SK-N-SH (cell line): ENCODE measurements around the gene MCTP2. TPM values are rescaled to one million over a fixed set of nuclear protein-coding genes. Genes with fewer than 3 reads are reported as not detected.

Experiments used
- CTCF ChIA-PET: fragments of 300-600, 350-600 bp; formaldehyde crosslinking; extraction: SDS; loops from one replicate; lab custom pipeline; 2021; lab: Yijun Ruan, JAX
- POLR2A ChIA-PET: fragments of 350-600 bp; sonication (Branson Sonifier 250); formaldehyde crosslinking; extraction: SDS; loops from one replicate; lab custom pipeline; 2020; ENCODE audit warnings: antibody characterized with exemption, inconsistent platforms; lab: Yijun Ruan, JAX
- DNase-seq: peaks from one replicate; pipeline ENCODE4 v3.0.0; 2012
- H2AFZ ChIP-seq: fragments of 200-600 bp; sonication (generic); 2 replicates; pipeline ENCODE4 v1.8.1; 2016; ENCODE audit warnings: antibody characterized with exemption, mild to moderate bottlenecking, low read depth
- H3F3A ChIP-seq: fragments of 200-600 bp; sonication (generic); replicated peaks from 2 replicates; pipeline ENCODE3; 2016; ENCODE audit warnings: antibody characterized with exemption, mild to moderate bottlenecking; ENCODE audit not compliant: insufficient read depth
- H3K27ac ChIP-seq, 2 experiments: fragments of 200-500 bp in 1 of 2; fragments of 200-600 bp in 1 of 2; sonication (Bioruptor generic) in 1 of 2; sonication (generic), shearing (Covaris generic) in 1 of 2; 2 replicates each; pipeline versions ENCODE4 v1.5.1 to v1.6.1; 2014 to 2016; ENCODE audit warnings: low read depth in 2 of 2, inconsistent platforms in 1 of 2, low read length in 1 of 2, mild to moderate bottlenecking in 1 of 2, mixed read lengths in 1 of 2
- H3K27me3 ChIP-seq: fragments of 200-600 bp; sonication (generic), shearing (Covaris generic); 2 replicates; pipeline ENCODE4 v1.6.1; 2016; ENCODE audit warnings: mixed run types; ENCODE audit not compliant: insufficient read depth
- H3K36me3 ChIP-seq, 2 experiments: fragments of 200-500 bp in 1 of 2; fragments of 200-600 bp in 1 of 2; sonication (Bioruptor generic) in 1 of 2; sonication (generic) in 1 of 2; replicated peaks in 1 of 2; 2 replicates each; pipeline versions ENCODE3 to v1.5.1; 2014 to 2016; ENCODE audit warnings: low read length in 1 of 2, mild to moderate bottlenecking in 1 of 2; ENCODE audit not compliant: insufficient read depth in 2 of 2, control insufficient read depth in 1 of 2
- H3K4me1 ChIP-seq, 2 experiments: fragments of 200-500 bp in 1 of 2; fragments of 200-600 bp in 1 of 2; sonication (Bioruptor generic) in 1 of 2; sonication (generic), shearing (Covaris generic) in 1 of 2; 2 replicates each; pipeline versions ENCODE4 v1.5.1 to v1.6.1; 2014 to 2016; ENCODE audit warnings: low read depth in 1 of 2, low read length in 1 of 2, mixed run types in 1 of 2; ENCODE audit not compliant: insufficient read depth in 2 of 2, control insufficient read depth in 1 of 2
- H3K4me2 ChIP-seq: fragments of 200-600 bp; sonication (generic), shearing (Covaris generic); 2 replicates; pipeline ENCODE4 v1.6.1; 2017; ENCODE audit warnings: mixed run types
- H3K4me3 ChIP-seq, 2 experiments: fragments of 200-500 bp in 1 of 2; fragments of 200-600 bp in 1 of 2; sonication (Bioruptor generic) in 1 of 2; sonication (generic), shearing (Covaris generic) in 1 of 2; 2 replicates each; pipeline versions ENCODE4 v1.5.1 to v1.8.1; 2014 to 2016; ENCODE audit warnings: low read depth in 2 of 2, inconsistent platforms in 1 of 2, low read length in 1 of 2, mild to moderate bottlenecking in 1 of 2, mixed read lengths in 1 of 2, moderate library complexity in 1 of 2
- H3K79me2 ChIP-seq: fragments of 200-600 bp; sonication (generic); 2 replicates; pipeline ENCODE4 v1.8.1; 2017; ENCODE audit warnings: mild to moderate bottlenecking; ENCODE audit not compliant: insufficient read depth
- H3K9ac ChIP-seq: fragments of 200-600 bp; sonication (generic); 2 replicates; pipeline ENCODE4 v1.6.1; 2017; ENCODE audit warnings: mixed run types
- H3K9me2 ChIP-seq: fragments of 200-600 bp; sonication (generic); 2 replicates; pipeline ENCODE4 v1.6.1; 2017; ENCODE audit warnings: mixed run types
- H3K9me3 ChIP-seq: fragments of 200-600 bp; sonication (generic); 2 replicates; pipeline ENCODE4 v1.6.1; 2017; ENCODE audit warnings: mixed run types, mild to moderate bottlenecking, moderate library complexity
- H4K20me1 ChIP-seq: fragments of 200-600 bp; sonication (generic); 2 replicates; pipeline ENCODE4 v1.6.1; 2017; ENCODE audit warnings: mild to moderate bottlenecking, mixed run types; ENCODE audit not compliant: insufficient read depth
- CTCF ChIP-seq: fragments of 200-600 bp; sonication (generic); IDR thresholded peaks from 2 replicates; pipeline ENCODE4 v1.6.1; 2017; ENCODE audit warnings: antibody characterized with exemption, mild to moderate bottlenecking, moderate library complexity
- EP300 ChIP-seq, 2 experiments: IDR thresholded peaks; 2 replicates each; pipeline versions ENCODE4 v1.4.0 to v1.6.1; 2012; ENCODE audit warnings: borderline replicate concordance in 1 of 2, low read depth in 1 of 2, low read length in 1 of 2
- EZH2phosphoT487 ChIP-seq: fragments of 200-600 bp; sonication (generic); IDR thresholded peaks from 2 replicates; pipeline ENCODE4 v1.6.1; 2017; ENCODE audit warnings: low read depth, mixed run types, mild to moderate bottlenecking, antibody characterized with exemption, moderate library complexity, borderline replicate concordance
- GABPA ChIP-seq: IDR thresholded peaks from 2 replicates; pipeline ENCODE4 v1.4.0; 2012; ENCODE audit warnings: low read depth, mild to moderate bottlenecking
- IRF3 ChIP-seq: fragments of 150-350 bp; IDR thresholded peaks from 2 replicates; pipeline ENCODE4 v1.6.1; 2016; ENCODE audit warnings: mild to moderate bottlenecking, low read depth, low read length
- JUND ChIP-seq: IDR thresholded peaks from 2 replicates; pipeline ENCODE4 v1.4.0; 2012
- MAX ChIP-seq: IDR thresholded peaks from 2 replicates; pipeline ENCODE4 v1.4.0; 2012; ENCODE audit warnings: low read depth
- MXI1 ChIP-seq: IDR thresholded peaks from 2 replicates; pipeline ENCODE4 v1.6.1; 2012; ENCODE audit warnings: mild to moderate bottlenecking, low read depth, low read length, improper control_type of control experiment
- NFIC ChIP-seq: IDR thresholded peaks from 2 replicates; pipeline ENCODE4 v1.4.0; 2012; ENCODE audit warnings: borderline replicate concordance
- PBX3 ChIP-seq: IDR thresholded peaks from 2 replicates; pipeline ENCODE4; 2012
- RAD21 ChIP-seq: IDR thresholded peaks from 2 replicates; pipeline ENCODE4 v1.6.1; 2012; ENCODE audit warnings: mild to moderate bottlenecking, low read length
- REST ChIP-seq: IDR thresholded peaks from 2 replicates; pipeline ENCODE4 v1.6.1; 2012; ENCODE audit warnings: mild to moderate bottlenecking, low read depth, low read length, moderate library complexity
- RFX5 ChIP-seq: IDR thresholded peaks from 2 replicates; pipeline ENCODE4 v1.6.1; 2012; ENCODE audit warnings: mild to moderate bottlenecking, improper control_type of control experiment, low read length
- RXRA ChIP-seq: IDR thresholded peaks from 2 replicates; pipeline ENCODE4 v1.4.0; 2012; ENCODE audit warnings: low read depth, mild to moderate bottlenecking, borderline replicate concordance
- SMC3 ChIP-seq: IDR thresholded peaks from 2 replicates; pipeline ENCODE4 v1.6.1; 2012; ENCODE audit warnings: low read depth, low read length, improper control_type of control experiment
- WGBS: methylation state at CpG from one replicate; pipeline ENCODE4 v1.1.6; 2017; ENCODE audit warnings: low lambda C conversion rate; 5-methylcytosine and 5-hydroxymethylcytosine counted together
- polyA plus RNA-seq, 3 experiments: library from polyadenylated mRNA; depleted of rRNA; stranded (reverse); fragments of >200 nt; gene quantifications; 2 replicates each; pipeline ENCODE4 v1.2.3, GENCODE V29; 2012

Gene MCTP2
- polyA plus RNA-seq, 1 of the 3 experiments (the other 2 are of a cell fraction) = 0.26 TPM

- ChIA-PET POLR2A (no interaction called here), CTCF (interaction anchor here (0.6 to 1.2 kb wide), 3 partner anchors 11 to 87 kb away, joined by 3 to 4 read pairs (median 3); no protein-coding TSS in a partner anchor)
- H3K4me3 ChIP-seq = no peak overlapping the region
- no peaks in the 10 kb centered on the region for H3K79me2 ChIP-seq
- no peak overlapping the region for H3K27ac ChIP-seq
- WGBS = 10% methylated on average over 1 of the region's 1 CpG
- no peaks in the 10 kb centered on the region for H3K27me3 ChIP-seq
- no peak for DNase-seq
- H2AFZ ChIP-seq = no peak overlapping the region
- no peaks in the 10 kb centered on the region for H3K9me2 ChIP-seq
- no peaks in the 10 kb centered on the region for H3K4me1 ChIP-seq
- H3K36me3 ChIP-seq = no peaks in the 10 kb centered on the region
- TF ChIP-seq RAD21 (no peak), MAX (no peak), SMC3 (no peak), RFX5 (no peak)
- H3F3A ChIP-seq = no peaks in the 10 kb centered on the region
- H3K4me2 ChIP-seq = no peak overlapping the region
- no peaks in the 10 kb centered on the region for H4K20me1 ChIP-seq
- H3K9ac ChIP-seq = no peak overlapping the region
- peaks cover 4% of the 10 kb centered on the region; the same call in 1 of the 2 replicates for H3K9me3 ChIP-seq
These were observed 277.9 kb downstream of the MCTP2 start for GRCh38 chr15:94509259-94509658.

- no peaks in the 10 kb centered on the region for H3K27me3 ChIP-seq
- TF ChIP-seq RXRA (no peak), CTCF (no peak), GABPA (no peak), REST (no peak), RFX5 (no peak), PBX3 (no peak), EZH2phosphoT487 (no peak), EP300 (IDR thresholded peaks at IDR 0.05; ENCODE audit: borderline replicate concordance in 1 of 2, low read depth in 1 of 2, low read length in 1 of 2) (no peak), NFIC (no peak), IRF3 (no peak), JUND (no peak), MXI1 (no peak)
- TF ChIP-seq, all 33 proteins: peak for 0
- ChIA-PET POLR2A (no interaction called here), CTCF (no interaction called here)
- no peaks in the 10 kb centered on the region for H3F3A ChIP-seq
- H3K36me3 ChIP-seq = no peaks in the 10 kb centered on the region
- no peaks in the 10 kb centered on the region for H4K20me1 ChIP-seq
- H3K9me2 ChIP-seq = no peaks in the 10 kb centered on the region
- H3K9me3 ChIP-seq = peaks cover 3% of the 10 kb centered on the region; the same call in 1 of the 2 replicates
- H2AFZ ChIP-seq = no peak overlapping the region
- no peak overlapping the region for H3K9ac ChIP-seq
- DNase-seq = no peak
- H3K79me2 ChIP-seq = no peaks in the 10 kb centered on the region
- H3K4me1 ChIP-seq = peaks cover 0 to 6% of the 10 kb centered on the region in 2 experiments; a peak in 1 of 4 replicates
- no peak overlapping the region for H3K4me2 ChIP-seq
- 28% methylated on average over 3 of the region's 3 CpGs for WGBS
- H3K27ac ChIP-seq = no peak overlapping the region
- no peak overlapping the region for H3K4me3 ChIP-seq
These were observed 290.8 kb downstream of the MCTP2 start for GRCh38 chr15:94522125-94522524.
